Fibroblast of lung (primary cell): ENCODE data around the gene ELMO1. TPM values are rescaled to one million over a fixed set of nuclear protein-coding genes. Genes with fewer than 3 reads are reported as not detected.

ENCODE experiments used
- DNase-seq, 2 donors: peaks; one replicate each; pipeline versions ENCODE4 v3.0.0 to v3.0.0-alpha.2; 2010; ENCODE audit warnings: low read depth in 2 of 2
- H2AFZ ChIP-seq: 2 replicates; pipeline ENCODE4 v1.5.1; 2012; ENCODE audit warnings: low read length, control low read depth, inconsistent platforms
- H3K27ac ChIP-seq: 2 replicates; pipeline ENCODE4 v1.5.1; 2011; ENCODE audit warnings: low read length, control low read depth; ENCODE audit not compliant: insufficient read depth
- H3K27me3 ChIP-seq: 2 replicates; pipeline ENCODE4 v1.5.1; 2011; ENCODE audit warnings: mild to moderate bottlenecking, low read length; ENCODE audit not compliant: control insufficient read depth, insufficient read depth
- H3K36me3 ChIP-seq: 2 replicates; pipeline ENCODE4 v1.5.1; 2011; ENCODE audit warnings: low read length; ENCODE audit not compliant: control insufficient read depth, insufficient read depth
- H3K4me1 ChIP-seq: 2 replicates; pipeline ENCODE4 v1.5.1; 2011; ENCODE audit warnings: low read length; ENCODE audit not compliant: control insufficient read depth, insufficient read depth; ENCODE audit errors: extremely low read depth
- H3K4me2 ChIP-seq: 2 replicates; pipeline ENCODE4 v1.5.1; 2011; ENCODE audit warnings: low read length, control low read depth; ENCODE audit not compliant: insufficient read depth; ENCODE audit errors: extremely low read depth
- H3K4me3 ChIP-seq, 4 experiments: fragments of 200-600 bp in 1 of 4; sonication (generic) in 1 of 4; replicated peaks in 1 of 4; 2 replicates each; pipeline ENCODE4 v1.5.1; 2011 to 2016; ENCODE audit warnings: low read length in 4 of 4, low read depth in 3 of 4, mild to moderate bottlenecking in 3 of 4, control low read depth in 2 of 4, inconsistent platforms in 1 of 4, mixed read lengths in 1 of 4; ENCODE audit not compliant: insufficient read depth in 1 of 4; ENCODE audit errors: control extremely low read depth in 1 of 4
- H3K79me2 ChIP-seq: 2 replicates; pipeline ENCODE4 v1.5.1; 2012; ENCODE audit warnings: mild to moderate bottlenecking, low read length, inconsistent platforms; ENCODE audit not compliant: control insufficient read depth, insufficient read depth
- H3K9ac ChIP-seq: 2 replicates; pipeline ENCODE4 v1.5.1; 2011; ENCODE audit warnings: mild to moderate bottlenecking, low read length, control low read depth; ENCODE audit not compliant: insufficient read depth
- H3K9me3 ChIP-seq: 2 replicates; pipeline ENCODE4 v1.5.1; 2012; ENCODE audit warnings: low read depth, low read length; ENCODE audit not compliant: control insufficient read depth, insufficient read depth
- H4K20me1 ChIP-seq: 2 replicates; pipeline ENCODE4 v1.5.1; 2011; ENCODE audit warnings: low read length; ENCODE audit not compliant: control insufficient read depth, insufficient read depth; ENCODE audit errors: extremely low read depth
- EZH2 ChIP-seq: IDR thresholded peaks from 2 replicates; pipeline ENCODE4 v1.5.1; 2012; ENCODE audit warnings: low read length, control low read depth, mild to moderate bottlenecking; ENCODE audit errors: missing control alignments
- polyA plus RNA-seq, 2 donors: library from polyadenylated mRNA; depleted of rRNA in 1 of 2; stranded (reverse) in 1 of 2; unstranded in 1 of 2; fragments of >200 nt; gene quantifications; 2 replicates each; pipeline ENCODE4 v1.2.1, GENCODE V29; 2011 to 2012; ENCODE audit warnings: missing spikeins in 1 of 2
- total RNA-seq: library from RNA; depleted of rRNA; stranded (reverse); fragments of >200 nt; gene quantifications from 2 replicates; pipeline ENCODE4 v1.2.1, GENCODE V29; 2014
- TF ChIP-seq, protein P1 (sequence below), 2 donors: IDR thresholded peaks in 1 of 2; conservative IDR thresholded peaks in 1 of 2; 1 replicate in 1 of 2; 2 replicates in 1 of 2; pipeline ENCODE4 v1.5.1; 2011 to 2012; ENCODE audit warnings: low read length in 2 of 2, control low read depth in 1 of 2, inconsistent platforms in 1 of 2, low read depth in 1 of 2, mild to moderate bottlenecking in 1 of 2

The ELMO1 gene
- total and polyA plus RNA-seq, 2 donors (not counting 1 experiment from before 2014, with no cell fraction given), result 0.50 TPM; not detected in 1

DNA sequence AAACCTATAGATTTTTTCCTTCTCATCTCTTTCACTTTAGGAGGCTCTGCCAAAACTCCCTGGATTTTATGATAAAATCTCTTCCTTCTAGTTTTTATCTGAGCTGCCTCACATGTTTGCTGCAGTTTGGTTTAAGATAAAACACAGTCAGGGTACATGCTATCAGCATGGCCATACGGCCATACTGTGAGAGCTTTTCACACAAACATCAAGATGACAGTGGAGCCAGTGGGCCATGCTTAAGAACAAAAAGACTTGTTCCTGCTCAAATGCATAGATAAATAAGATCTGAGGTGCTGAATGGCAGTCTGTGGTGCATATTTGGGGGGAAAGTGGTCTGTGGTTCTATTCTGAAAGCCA, 91.0 kb downstream of the ELMO1 start:
- no peak overlapping the region for H3K27ac ChIP-seq
- no peak overlapping the region for H3K4me2 ChIP-seq
- H4K20me1 ChIP-seq, result no peaks in the 10 kb centered on the region
- no peaks in the 10 kb centered on the region for H3K4me1 ChIP-seq
- no peak for DNase-seq
- no peak overlapping the region for H3K9ac ChIP-seq
- H3K36me3 ChIP-seq, result no peaks in the 10 kb centered on the region
- no peaks in the 10 kb centered on the region for H3K79me2 ChIP-seq
- no peak overlapping the region for H2AFZ ChIP-seq
- H3K9me3 ChIP-seq, result no peaks in the 10 kb centered on the region
- no peak overlapping the region for H3K4me3 ChIP-seq
- TF ChIP-seq, protein P1, sequence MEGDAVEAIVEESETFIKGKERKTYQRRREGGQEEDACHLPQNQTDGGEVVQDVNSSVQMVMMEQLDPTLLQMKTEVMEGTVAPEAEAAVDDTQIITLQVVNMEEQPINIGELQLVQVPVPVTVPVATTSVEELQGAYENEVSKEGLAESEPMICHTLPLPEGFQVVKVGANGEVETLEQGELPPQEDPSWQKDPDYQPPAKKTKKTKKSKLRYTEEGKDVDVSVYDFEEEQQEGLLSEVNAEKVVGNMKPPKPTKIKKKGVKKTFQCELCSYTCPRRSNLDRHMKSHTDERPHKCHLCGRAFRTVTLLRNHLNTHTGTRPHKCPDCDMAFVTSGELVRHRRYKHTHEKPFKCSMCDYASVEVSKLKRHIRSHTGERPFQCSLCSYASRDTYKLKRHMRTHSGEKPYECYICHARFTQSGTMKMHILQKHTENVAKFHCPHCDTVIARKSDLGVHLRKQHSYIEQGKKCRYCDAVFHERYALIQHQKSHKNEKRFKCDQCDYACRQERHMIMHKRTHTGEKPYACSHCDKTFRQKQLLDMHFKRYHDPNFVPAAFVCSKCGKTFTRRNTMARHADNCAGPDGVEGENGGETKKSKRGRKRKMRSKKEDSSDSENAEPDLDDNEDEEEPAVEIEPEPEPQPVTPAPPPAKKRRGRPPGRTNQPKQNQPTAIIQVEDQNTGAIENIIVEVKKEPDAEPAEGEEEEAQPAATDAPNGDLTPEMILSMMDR (conservative IDR thresholded peaks at IDR 0.05 in 1 of 2, IDR thresholded peaks at IDR 0.05 in 1 of 2; ENCODE audit: low read depth in 1 of 2, low read length in 2 of 2), result no peak
- no peak for TF ChIP-seq EZH2
- H3K27me3 ChIP-seq, result no peaks in the 10 kb centered on the region

DNA sequence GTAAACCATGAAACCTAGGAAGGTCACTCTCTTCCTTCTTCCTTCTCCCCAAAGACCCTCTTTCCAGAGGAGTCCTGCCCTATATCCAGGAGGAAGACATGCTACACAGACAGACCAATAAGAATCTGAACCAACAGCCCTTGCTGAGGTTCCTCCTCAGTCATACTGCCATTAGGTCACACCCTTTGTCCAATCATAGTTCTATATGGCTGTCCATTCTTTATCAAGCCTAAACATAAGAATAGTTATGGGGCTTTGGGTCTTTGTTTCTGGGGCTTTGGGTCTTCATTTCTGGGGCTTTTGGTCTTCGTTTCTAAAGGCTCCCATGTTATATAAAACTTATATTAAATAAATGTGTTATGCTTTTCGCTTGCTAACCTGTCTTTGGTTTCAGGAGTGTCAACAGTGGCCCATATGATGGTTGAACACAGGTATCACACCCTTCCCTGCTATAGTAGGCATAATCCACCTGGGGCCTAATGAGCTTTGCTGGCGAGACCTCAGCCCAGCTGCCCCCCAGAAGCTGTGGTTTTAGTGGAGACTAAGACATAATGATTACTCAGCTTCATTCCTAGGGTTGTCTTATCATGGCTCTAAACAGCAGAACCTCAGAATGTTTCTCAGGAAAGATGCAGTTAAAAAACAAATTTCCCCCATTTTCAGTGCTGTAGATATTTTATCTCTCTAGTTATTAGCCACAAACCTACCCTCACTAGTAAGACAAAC, 91.6 kb downstream of the ELMO1 start:
- Histone ChIP-seq H4K20me1 (no peaks in the 10 kb centered on the region), H3K9ac (no peak overlapping the region), H2AFZ (no peak overlapping the region), H3K9me3 (no peaks in the 10 kb centered on the region), H3K4me2 (no peak overlapping the region), H3K79me2 (no peaks in the 10 kb centered on the region), H3K4me1 (no peaks in the 10 kb centered on the region), H3K27ac (no peak overlapping the region), H3K36me3 (no peaks in the 10 kb centered on the region), H3K4me3 (no peak overlapping the region), H3K27me3 (no peaks in the 10 kb centered on the region)
- no peak for DNase-seq
- TF ChIP-seq EZH2, result no peak
- TF ChIP-seq, protein P1 (conservative IDR thresholded peaks at IDR 0.05 in 1 of 2, IDR thresholded peaks at IDR 0.05 in 1 of 2; ENCODE audit: low read depth in 1 of 2, low read length in 2 of 2), result no peak

DNA sequence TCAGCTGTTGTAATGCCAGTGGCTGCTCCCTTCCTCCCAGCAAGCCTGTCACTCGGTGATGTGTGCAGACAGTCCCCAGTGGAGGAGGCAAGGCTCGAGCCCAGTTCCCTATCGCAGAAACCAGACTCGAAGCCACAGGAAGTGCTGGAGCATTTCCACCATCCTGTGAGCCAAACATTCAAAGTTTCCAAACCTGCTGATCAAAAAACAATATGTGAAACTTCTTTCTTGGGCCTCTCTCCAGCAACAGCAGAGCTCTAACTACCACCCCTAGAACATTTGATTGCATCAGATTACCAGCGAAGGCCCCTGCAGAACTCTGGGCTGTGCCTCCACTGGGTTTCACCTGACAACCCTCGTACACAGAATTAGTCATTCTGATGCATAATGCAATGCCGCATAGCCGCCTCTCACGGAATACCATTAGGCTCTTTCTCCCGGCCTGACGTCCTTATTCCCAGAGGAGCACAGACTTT, 94.0 kb downstream of the ELMO1 start:
- no peaks in the 10 kb centered on the region for H3K4me1 ChIP-seq
- no peaks in the 10 kb centered on the region for H3K36me3 ChIP-seq
- H2AFZ ChIP-seq, result no peak overlapping the region
- no peak overlapping the region for H3K4me2 ChIP-seq
- no peak overlapping the region for H3K9ac ChIP-seq
- peak; percentile 11 to 57 for DNase-seq
- H3K27me3 ChIP-seq, result no peaks in the 10 kb centered on the region
- no peak overlapping the region for H3K4me3 ChIP-seq
- no peaks in the 10 kb centered on the region for H3K79me2 ChIP-seq
- H3K27ac ChIP-seq, result no peak overlapping the region
- H3K9me3 ChIP-seq, result no peaks in the 10 kb centered on the region
- TF ChIP-seq, protein P1 (conservative IDR thresholded peaks at IDR 0.05 in 1 of 2, IDR thresholded peaks at IDR 0.05 in 1 of 2; ENCODE audit: low read depth in 1 of 2, low read length in 2 of 2), result no peak
- no peak for TF ChIP-seq EZH2
- H4K20me1 ChIP-seq, result no peaks in the 10 kb centered on the region
